H1 (cell line): ENCODE results near the gene IQCF2. TPM values are rescaled to one million over a fixed set of nuclear protein-coding genes. Genes with fewer than 3 reads are reported as not detected.

ENCODE experiments used
- NANOG ChIP-seq: IDR thresholded peaks from 2 replicates; pipeline ENCODE4 v1.6.1; 2011; ENCODE audit warnings: low read length, low read depth, mild to moderate bottlenecking, inconsistent platforms; ENCODE audit not compliant: insufficient read depth, poor library complexity, severe bottlenecking
- SAP30 ChIP-seq: fragments of 300-600 bp; sonication (generic); IDR thresholded peaks from 2 replicates; pipeline ENCODE4 v1.7.1; 2012; ENCODE audit warnings: low read length, moderate library complexity, mild to moderate bottlenecking, inconsistent platforms; ENCODE audit not compliant: insufficient read depth, insufficient replicate concordance
- polyA plus RNA-seq, 7 experiments: library from polyadenylated mRNA; depleted of rRNA in 3 of 7; stranded (reverse) in 5 of 7; unstranded in 2 of 7; fragments of >200 nt in 5 of 7; fragments of 200-250 nt in 2 of 7; gene quantifications; 1 replicate in 5 of 7; 2 replicates in 1 of 7; 4 replicates in 1 of 7; pipeline versions ENCODE4 v1.2.1 to v1.2.3, GENCODE V29; 2011 to 2013; ENCODE audit warnings: missing spikeins in 2 of 7, mixed read lengths in 2 of 7
- total RNA-seq: library from RNA; stranded (reverse); fragmentation: NEBNext Ultra II Directional; extraction: Animal tissue kit (Norgen Biotek cat#: 25700); gene quantifications from 2 replicates; pipeline ENCODE4 v1.2.1, GENCODE V29; 2021
- TF ChIP-seq, protein P1 (sequence below): IDR thresholded peaks from 2 replicates; pipeline ENCODE4 v1.6.1; 2011; ENCODE audit warnings: low read length, improper control_type of control experiment
- TF ChIP-seq, protein P2 (sequence below): IDR thresholded peaks from 2 replicates; pipeline ENCODE4 v1.6.1; 2012; ENCODE audit warnings: low read length, inconsistent platforms

Gene IQCF2
- total and polyA plus RNA-seq, 2 of the 8 experiments (the other 6 are each of a cell fraction or from before 2014, with no cell fraction given): not detected

DNA sequence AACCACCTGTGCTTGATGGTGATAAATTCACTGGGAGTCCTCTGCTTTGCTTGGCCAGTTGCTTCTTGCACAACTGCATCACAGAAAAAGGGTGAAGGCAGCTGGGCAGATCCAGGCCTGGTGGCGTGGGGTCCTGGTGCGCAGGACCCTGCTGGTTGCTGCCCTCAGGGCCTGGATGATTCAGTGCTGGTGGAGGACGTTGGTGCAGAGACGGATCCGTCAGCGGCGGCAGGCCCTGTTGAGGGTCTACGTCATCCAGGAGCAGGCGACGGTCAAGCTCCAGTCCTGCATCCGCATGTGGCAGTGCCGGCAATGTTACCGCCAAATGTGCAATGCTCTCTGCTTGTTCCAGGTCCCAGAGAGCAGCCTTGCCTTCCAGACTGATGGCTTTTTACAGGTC lies 31.1 kb upstream of the IQCF2 start (continued):
- TF ChIP-seq, protein P1, sequence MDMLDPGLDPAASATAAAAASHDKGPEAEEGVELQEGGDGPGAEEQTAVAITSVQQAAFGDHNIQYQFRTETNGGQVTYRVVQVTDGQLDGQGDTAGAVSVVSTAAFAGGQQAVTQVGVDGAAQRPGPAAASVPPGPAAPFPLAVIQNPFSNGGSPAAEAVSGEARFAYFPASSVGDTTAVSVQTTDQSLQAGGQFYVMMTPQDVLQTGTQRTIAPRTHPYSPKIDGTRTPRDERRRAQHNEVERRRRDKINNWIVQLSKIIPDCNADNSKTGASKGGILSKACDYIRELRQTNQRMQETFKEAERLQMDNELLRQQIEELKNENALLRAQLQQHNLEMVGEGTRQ: no peak
- TF ChIP-seq SAP30 (no peak), NANOG (no peak)
- TF ChIP-seq, protein P2, sequence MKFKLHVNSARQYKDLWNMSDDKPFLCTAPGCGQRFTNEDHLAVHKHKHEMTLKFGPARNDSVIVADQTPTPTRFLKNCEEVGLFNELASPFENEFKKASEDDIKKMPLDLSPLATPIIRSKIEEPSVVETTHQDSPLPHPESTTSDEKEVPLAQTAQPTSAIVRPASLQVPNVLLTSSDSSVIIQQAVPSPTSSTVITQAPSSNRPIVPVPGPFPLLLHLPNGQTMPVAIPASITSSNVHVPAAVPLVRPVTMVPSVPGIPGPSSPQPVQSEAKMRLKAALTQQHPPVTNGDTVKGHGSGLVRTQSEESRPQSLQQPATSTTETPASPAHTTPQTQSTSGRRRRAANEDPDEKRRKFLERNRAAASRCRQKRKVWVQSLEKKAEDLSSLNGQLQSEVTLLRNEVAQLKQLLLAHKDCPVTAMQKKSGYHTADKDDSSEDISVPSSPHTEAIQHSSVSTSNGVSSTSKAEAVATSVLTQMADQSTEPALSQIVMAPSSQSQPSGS: no peak
